GM21515 (cell line): Measurements from ENCODE around the gene PGR.

Source experiments
- ATAC-seq: cut with Tn5 transposase; IDR thresholded peaks from one replicate; pipeline ENCODE4 v1.9.1; 2021; ENCODE audit not compliant: unreplicated experiment

The PGR gene

DNA sequence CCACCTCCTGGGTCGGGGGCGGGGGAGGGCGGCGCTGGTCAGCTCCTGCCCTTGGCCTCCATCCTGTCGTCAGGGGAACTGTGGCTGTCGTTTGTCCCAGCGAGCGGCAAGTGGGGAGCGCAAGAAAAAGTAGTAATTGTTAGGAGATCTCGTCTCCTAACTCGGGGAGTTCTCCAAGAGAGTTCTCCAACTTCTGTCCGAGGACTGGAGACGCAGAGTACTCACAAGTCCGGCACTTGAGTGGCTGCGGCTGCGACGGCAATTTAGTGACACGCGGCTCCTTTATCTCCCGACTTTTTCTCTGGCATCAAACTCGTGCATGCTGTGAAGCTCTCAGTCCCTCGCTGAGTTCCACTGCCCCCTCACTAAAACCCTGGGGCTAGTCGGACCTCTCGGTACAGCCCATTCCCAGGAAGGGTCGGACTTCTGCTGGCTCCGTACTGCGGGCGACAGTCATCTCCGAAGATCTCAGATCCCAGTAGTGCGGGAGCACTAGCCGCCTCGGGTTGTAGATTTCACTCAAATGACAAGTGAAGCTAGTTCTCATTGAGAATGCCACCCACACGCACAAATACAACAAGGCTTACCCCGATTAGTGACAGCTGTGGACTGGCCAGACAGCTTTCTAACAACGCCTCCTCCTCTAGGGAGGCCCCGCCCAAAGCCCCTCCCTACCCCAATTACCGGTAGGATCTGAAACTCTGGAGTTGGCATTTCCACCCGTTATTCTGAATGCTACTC, at the start of gene PGR:
PGR (minus strand) TSS at position 611 of the 741 bp plus-strand sequence. CDS start 743 bp downstream, outside the sequence.
- no peak for ATAC-seq

DNA sequence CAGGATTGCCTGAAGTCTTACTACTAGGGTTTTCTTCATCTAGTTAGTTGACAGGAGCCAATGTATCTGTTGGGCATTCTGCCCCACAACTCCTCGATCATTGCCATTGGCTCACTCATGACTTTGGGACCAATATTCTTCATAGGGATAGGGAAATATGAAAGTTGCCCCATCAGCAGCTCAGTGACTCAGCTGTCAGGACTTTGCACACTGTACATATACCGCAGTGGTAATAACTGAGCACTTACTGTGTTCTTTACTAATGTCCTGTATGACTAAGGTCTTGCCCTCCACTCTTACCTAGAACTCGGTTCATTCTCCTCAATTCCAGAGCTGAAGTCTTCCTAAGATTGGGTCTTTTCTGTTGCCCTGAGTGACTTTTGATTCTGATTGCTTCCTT, 46.8 kb upstream of the PGR start:
- no peak for ATAC-seq

- no peak for ATAC-seq
Measured at GRCh38 chr11:101169944-101170343, 40.3 kb upstream of the PGR start.

DNA sequence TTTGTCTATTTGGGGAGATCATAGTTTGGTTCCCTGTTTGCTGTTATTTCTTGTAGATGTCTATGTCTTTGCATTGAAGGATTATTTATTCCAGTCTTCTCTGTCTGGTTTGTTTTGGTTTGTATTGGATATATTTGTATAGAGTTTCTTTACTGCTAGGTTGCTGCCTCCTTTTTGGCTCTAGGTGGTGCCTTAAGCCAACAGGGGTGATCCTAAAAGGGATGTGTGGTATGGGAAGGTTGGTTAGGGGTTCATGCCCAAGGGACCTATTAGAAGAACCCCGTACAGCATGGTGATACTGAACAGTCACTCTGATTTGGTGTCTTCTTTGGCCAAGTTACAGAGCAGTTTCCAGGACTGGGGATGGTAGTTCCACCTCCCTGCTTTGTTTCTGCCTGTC, 36.4 kb upstream of the PGR start:
- no peak for ATAC-seq

GRCh38 chr11:101158119-101158518, 28.5 kb upstream of the PGR start:
- ATAC-seq = no peak

DNA sequence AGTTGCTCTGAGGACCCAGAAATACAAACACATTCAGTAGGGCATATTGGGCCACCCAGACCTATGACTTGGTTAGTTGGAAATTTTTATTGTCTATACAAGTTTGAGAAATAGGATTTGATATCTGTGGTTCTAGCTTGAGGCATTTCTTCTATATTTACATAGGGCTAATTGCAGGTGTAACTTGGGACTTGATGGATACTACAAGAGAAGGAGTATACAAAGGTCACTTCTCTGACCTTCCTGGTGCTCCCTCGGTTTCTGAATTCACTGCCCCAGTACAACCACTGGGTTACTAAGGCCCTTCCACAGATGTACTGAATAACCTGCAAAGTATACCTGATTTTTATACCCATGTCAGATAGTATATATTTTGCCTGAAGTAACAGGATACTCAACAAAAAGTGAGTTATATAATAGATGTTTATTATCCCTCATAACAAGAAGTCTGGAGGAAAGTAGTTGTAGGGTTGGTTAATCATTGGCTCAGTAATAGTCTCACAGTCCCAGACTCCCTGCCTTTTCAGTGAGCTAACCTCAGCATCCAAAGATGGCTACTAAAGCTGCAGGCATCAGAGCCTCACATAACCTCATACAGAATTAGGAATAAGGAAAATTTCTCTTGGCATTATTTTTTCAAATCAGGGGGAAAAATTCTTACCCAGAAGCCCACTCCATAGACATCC, 8.8 kb upstream of the PGR start:
- no peak for ATAC-seq

GRCh38 chr11:101133190-101133589, 3.6 kb upstream of the PGR start:
- no peak for ATAC-seq

DNA sequence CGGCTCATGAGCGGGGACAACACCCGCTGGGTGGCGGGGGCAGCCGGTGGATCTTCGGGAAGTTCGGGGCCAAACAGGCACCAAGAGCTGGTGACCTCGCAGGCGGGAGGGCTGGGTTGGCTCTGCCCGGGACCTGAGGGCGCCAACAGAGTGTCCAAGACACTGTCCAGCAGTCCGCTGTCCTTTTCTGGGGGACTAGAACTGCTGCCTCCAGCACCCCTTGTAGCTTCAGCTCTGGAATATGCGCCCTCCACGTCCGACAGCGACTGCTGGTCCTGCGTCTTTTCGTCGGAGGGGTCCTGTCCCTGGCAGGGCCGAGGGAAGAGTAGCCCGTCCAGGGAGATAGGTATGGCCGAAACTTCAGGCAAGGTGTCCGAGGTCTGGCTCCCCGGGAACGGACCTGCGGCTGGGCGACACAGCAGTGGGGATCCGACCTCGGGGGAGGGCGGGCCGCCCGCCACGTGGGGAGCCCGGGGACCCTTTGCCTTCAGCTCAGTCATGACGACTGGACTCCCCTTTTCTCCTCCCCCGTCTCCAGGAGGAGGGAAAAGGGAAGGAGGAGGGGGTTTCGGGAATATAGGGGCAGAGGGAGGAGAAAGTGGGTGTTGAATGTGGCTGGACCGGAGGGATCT, 926 bp downstream of the PGR start:
- no peak for ATAC-seq

DNA sequence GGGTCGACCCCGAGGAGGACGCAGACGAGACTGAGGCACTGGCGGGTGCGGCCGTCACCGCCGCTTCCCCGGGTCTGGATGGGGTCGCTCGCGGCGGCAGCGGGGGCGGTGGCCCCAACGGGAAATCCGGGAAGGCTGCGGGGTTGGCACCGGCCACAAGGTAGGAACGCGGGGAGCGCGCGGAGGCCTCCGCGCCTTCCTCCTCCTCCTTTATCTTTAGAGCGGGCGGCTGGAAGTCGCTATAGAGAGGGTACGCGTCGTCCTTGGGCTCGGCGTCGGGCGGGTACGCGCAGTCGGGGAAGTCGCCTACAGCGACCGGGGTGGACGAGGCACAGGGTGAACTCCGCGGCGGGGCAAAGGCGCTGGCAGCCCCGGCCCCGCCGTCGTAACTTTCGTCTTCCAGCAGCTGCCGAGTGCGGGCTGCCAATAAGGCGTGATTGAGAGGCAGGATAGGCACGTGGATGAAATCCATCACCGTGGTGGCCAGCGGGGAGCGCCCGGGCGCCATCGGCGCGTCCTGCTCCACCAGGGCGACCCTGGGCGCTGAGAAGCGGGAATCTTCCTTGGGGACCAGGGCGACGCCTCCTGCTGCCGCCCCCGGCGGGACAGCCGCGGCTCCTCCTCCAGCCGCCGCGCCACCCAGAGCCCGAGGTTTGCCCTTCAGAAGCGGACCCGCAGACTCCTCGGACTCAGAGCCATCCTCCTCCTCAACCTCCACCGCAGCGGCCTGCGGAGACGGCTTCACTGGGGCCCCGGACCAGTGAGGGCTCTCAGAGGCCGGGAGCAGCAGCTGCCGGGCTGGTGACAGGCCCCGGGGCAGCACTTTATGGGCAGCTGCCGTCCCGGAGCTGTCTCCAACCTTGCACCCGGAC, 1.7 kb downstream of the PGR start:
- ATAC-seq = no peak

DNA sequence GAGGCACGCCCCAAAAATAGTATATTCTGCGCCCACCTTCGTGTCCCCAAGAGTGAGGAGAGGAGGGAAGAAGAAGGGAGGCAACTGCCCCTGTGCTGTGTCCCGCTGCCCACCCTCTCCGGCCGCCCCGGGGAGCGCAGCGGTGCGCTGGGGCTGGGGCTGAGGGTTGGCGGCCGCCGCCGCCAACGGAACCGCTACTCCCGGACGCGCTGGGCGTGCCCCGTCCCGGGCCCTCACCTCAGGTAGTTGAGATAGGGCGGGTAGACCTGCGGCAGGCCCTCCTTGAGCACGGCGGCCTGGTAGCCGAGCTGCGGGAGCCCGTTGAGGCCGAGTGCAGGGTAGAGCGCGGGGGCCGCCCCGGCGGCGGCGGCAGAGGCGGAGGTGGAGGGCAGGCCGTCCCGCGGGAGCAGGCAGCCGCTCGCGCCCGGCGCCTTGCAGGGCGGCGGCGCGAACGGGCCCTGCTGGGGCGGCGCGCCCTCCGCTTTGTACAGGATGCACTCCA, 2.4 kb downstream of the PGR start:
- no peak for ATAC-seq

GRCh38 chr11:101126551-101127196, 2.9 kb downstream of the PGR start:
- no peak for ATAC-seq

GRCh38 chr11:101115671-101116160, 13.9 kb downstream of the PGR start:
- no peak for ATAC-seq

- ATAC-seq = no peak
Measured at GRCh38 chr11:101113540-101113939, 16.1 kb downstream of the PGR start.

GRCh38 chr11:101104716-101105115, 24.9 kb downstream of the PGR start:
- no peak for ATAC-seq

DNA sequence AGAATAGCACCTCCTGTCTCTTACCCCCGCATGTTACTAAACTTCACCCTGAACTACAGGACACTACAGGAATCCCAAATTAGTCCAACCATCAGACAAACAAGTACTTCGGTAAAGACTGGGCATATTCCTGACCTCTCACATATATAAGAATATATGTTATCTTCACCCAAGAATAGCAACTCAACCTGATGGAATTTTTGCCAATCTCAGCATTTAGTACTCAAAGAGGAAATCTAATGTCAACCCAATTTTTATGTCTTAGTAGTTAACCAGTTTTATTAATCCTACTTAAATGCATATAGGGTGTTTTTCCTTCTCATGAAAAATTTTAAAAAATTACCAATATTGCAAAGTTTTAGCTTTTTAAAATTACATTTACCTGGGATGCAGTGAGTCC, 26.2 kb downstream of the PGR start:
- ATAC-seq = no peak

DNA sequence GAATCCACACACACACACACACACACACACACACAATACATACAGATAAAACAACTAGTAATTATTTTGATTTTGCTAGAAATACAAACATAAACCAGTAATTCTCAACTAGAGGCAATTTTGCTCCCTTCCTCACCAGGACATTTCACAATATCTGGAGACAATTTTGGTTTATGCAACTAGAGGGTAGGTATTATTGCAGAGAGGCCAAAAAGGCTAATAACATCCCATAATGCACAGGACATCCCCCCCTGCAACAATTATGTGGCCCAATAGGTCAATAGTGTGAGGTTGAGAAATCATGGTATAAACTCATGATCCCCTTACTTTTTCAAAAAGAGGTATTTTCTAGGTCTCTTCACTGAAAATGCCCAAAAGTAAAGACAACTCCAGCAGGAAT, 29.0 kb downstream of the PGR start:
- no peak for ATAC-seq

DNA sequence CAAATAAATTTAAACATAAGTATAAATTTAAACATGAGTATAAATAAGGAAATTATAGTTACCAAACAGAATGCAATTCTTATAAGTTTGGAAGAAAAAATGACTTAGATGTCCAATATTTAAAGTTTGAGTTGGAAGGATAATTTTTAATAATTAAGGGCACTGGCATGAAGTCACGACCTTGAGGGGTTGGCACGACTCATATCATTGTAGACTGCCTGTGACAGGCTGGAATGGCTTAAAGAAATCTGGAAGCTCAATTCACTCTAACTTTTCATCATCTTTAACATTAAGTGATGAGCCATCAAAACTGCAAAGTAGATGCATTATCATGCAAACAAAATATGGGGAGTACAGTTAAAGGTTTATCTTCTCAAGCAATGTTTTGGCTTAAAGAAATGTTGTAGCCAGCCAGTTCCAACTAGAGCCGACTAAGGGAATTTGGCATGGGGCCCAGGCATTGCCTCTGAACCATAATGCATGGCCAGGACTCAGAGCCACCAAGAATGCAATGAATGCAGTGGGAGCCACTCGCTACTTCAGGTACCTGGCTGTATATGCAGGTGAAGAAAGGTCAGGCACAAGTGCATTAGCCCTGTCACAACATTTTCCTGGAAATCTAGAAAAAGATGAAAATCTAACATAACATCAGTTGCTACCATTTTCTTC, 33.4 kb downstream of the PGR start:
- ATAC-seq = no peak

DNA sequence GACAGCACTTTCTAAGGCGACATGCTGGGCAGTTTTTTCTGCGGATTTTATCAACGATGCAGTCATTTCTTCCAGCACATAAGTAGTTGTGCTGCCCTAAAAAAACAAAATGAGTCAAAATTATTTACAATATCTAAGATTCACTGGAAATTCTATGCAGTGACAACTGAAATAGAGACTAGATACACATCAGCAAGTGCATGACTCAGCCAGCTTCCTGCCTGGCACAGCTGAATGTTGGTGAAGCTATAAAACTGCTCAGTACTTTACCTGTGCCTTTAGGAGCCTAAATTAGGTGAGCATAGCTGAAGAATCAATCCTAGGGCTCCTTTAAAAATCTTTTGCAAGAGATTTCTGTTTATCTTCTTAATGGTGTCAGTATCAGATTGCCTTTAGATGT, 37.8 kb downstream of the PGR start:
- no peak for ATAC-seq

- ATAC-seq = no peak
Measured at GRCh38 chr11:101090679-101091270, 38.8 kb downstream of the PGR start.
